ENCODE measurements around the gene BDKRB2. TPM values are rescaled to one million over a fixed set of nuclear protein-coding genes. Genes with fewer than 3 reads are reported as not detected.

The BDKRB2 gene
- polyA plus RNA-seq, 1 donor from 2014 or later: not detected

DNA sequence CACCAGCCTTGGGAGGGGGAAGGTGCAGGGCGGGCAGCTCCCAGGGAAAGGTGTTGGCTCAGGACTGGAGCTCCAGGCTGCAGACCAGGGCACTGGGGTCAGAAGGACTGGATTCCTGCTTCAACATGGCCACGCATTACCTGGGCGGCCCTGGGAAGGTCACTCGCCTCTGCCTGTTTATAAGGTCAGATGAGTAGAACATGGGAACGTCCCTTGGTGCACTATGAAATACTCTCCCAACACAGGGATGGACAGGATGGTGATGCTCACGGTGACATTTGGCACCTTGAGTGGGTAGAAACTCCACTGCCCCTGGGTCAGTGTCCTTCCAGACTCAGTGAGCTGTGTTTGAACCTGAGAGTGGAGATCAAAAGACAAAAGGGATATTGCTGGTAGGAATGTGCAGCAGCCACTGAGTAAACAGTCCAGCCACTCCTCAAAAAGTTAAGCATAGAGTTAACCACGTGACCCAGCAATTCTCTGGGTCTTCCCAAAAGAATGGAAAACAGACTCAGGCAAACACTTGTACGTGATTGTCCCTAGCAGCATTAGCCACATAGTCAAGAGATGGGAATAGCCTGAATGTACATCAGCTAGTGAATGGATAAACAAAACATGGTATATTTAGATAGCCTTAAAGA, 9.1 kb upstream of the BDKRB2 start:
- H3F3A ChIP-seq (ENCODE audit: insufficient read depth, low read length, poor library complexity, severe bottlenecking): no peaks in the 10 kb centered on the region
- no peak overlapping the region for H3K9ac ChIP-seq (ENCODE audit: low read length)
- no peaks in the 10 kb centered on the region for H3K79me2 ChIP-seq (replicated peaks; ENCODE audit: insufficient read depth, low read length)
- no peaks in the 10 kb centered on the region for H3K9me2 ChIP-seq (ENCODE audit: insufficient read depth, low read length)
- H3K36me3 ChIP-seq (ENCODE audit: insufficient read depth, low read length): no peaks in the 10 kb centered on the region
- no peak overlapping the region for H2AFZ ChIP-seq (ENCODE audit: low read depth, low read length)
- TF ChIP-seq RAD21 (conservative IDR thresholded peaks at IDR 0.05): no peak
- no peak for TF ChIP-seq EZH2 (IDR thresholded peaks at IDR 0.05; ENCODE audit: borderline replicate concordance, insufficient read depth, low read length, poor library complexity, severe bottlenecking)
- TF ChIP-seq, protein P1, sequence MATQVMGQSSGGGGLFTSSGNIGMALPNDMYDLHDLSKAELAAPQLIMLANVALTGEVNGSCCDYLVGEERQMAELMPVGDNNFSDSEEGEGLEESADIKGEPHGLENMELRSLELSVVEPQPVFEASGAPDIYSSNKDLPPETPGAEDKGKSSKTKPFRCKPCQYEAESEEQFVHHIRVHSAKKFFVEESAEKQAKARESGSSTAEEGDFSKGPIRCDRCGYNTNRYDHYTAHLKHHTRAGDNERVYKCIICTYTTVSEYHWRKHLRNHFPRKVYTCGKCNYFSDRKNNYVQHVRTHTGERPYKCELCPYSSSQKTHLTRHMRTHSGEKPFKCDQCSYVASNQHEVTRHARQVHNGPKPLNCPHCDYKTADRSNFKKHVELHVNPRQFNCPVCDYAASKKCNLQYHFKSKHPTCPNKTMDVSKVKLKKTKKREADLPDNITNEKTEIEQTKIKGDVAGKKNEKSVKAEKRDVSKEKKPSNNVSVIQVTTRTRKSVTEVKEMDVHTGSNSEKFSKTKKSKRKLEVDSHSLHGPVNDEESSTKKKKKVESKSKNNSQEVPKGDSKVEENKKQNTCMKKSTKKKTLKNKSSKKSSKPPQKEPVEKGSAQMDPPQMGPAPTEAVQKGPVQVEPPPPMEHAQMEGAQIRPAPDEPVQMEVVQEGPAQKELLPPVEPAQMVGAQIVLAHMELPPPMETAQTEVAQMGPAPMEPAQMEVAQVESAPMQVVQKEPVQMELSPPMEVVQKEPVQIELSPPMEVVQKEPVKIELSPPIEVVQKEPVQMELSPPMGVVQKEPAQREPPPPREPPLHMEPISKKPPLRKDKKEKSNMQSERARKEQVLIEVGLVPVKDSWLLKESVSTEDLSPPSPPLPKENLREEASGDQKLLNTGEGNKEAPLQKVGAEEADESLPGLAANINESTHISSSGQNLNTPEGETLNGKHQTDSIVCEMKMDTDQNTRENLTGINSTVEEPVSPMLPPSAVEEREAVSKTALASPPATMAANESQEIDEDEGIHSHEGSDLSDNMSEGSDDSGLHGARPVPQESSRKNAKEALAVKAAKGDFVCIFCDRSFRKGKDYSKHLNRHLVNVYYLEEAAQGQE (IDR thresholded peaks at IDR 0.05; ENCODE audit: borderline replicate concordance): no peak
- no peak for TF ChIP-seq EP300 (conservative IDR thresholded peaks at IDR 0.05; ENCODE audit: poor library complexity, severe bottlenecking)
- no peak for TF ChIP-seq TAF1 (IDR thresholded peaks at IDR 0.05; ENCODE audit: low read depth)
- no peak for TF ChIP-seq SMC3 (conservative IDR thresholded peaks at IDR 0.05; ENCODE audit: poor library complexity)
- no peak for TF ChIP-seq POLR2AphosphoS5 (IDR thresholded peaks at IDR 0.05)
- TF ChIP-seq, protein P2, sequence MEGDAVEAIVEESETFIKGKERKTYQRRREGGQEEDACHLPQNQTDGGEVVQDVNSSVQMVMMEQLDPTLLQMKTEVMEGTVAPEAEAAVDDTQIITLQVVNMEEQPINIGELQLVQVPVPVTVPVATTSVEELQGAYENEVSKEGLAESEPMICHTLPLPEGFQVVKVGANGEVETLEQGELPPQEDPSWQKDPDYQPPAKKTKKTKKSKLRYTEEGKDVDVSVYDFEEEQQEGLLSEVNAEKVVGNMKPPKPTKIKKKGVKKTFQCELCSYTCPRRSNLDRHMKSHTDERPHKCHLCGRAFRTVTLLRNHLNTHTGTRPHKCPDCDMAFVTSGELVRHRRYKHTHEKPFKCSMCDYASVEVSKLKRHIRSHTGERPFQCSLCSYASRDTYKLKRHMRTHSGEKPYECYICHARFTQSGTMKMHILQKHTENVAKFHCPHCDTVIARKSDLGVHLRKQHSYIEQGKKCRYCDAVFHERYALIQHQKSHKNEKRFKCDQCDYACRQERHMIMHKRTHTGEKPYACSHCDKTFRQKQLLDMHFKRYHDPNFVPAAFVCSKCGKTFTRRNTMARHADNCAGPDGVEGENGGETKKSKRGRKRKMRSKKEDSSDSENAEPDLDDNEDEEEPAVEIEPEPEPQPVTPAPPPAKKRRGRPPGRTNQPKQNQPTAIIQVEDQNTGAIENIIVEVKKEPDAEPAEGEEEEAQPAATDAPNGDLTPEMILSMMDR (IDR thresholded peaks at IDR 0.05; ENCODE audit: poor library complexity, severe bottlenecking): no peak
- no peak for TF ChIP-seq MXI1 (conservative IDR thresholded peaks at IDR 0.05; ENCODE audit: poor library complexity, severe bottlenecking)
- no peaks in the 10 kb centered on the region for H3K9me3 ChIP-seq (ENCODE audit: low read length)
- no peak overlapping the region for H3K4me3 ChIP-seq (ENCODE audit: low read length)
- H4K20me1 ChIP-seq (ENCODE audit: insufficient read depth): no peaks in the 10 kb centered on the region
- H3K27me3 ChIP-seq (ENCODE audit: insufficient read depth, low read depth, low read length): no peaks in the 10 kb centered on the region
- no peak overlapping the region for H3K4me2 ChIP-seq (ENCODE audit: low read length)
- H3K27ac ChIP-seq (ENCODE audit: low read length): no peak overlapping the region

DNA sequence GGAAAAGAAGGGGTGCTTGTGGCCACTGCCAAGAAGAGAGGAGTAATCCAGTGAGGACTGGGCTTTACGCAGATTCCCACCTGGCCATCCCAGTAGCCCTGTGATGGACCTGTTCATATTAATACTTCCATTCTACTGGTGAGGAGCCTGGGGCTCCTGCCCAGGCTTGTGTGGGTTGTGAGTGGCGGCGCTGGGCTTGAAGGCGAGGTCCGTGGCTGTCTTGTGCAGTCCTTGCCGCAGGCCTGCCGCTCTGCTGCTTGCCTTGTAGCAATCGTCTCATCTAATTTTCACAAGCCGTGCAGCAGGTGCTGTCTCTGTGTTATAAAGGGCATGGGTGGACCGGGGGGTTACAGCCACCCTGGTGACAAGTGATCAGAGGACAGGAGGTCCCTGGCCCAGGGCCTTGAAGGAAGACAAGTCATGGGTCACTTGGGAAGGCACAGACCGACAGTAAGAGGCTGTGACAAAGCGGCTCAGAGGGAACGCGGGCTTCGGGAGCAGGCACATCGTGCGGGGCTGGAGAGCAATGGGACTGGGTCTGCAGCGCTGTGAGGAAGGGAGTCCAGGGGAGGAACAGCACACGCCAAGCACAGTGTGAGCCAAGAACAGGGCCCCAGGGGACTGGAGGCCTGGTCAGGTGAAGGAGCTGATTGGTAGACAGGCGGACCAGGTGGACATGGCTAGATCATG, 7.3 kb upstream of the BDKRB2 start:
- H3K4me2 ChIP-seq (ENCODE audit: low read length): no peak overlapping the region
- TF ChIP-seq RAD21 (conservative IDR thresholded peaks at IDR 0.05) (no peak), POLR2AphosphoS5 (IDR thresholded peaks at IDR 0.05) (no peak), MXI1 (conservative IDR thresholded peaks at IDR 0.05; ENCODE audit: poor library complexity, severe bottlenecking) (no peak), EP300 (conservative IDR thresholded peaks at IDR 0.05; ENCODE audit: poor library complexity, severe bottlenecking) (no peak), EZH2 (IDR thresholded peaks at IDR 0.05; ENCODE audit: borderline replicate concordance, insufficient read depth, low read length, poor library complexity, severe bottlenecking) (no peak), SMC3 (conservative IDR thresholded peaks at IDR 0.05; ENCODE audit: poor library complexity) (no peak), TAF1 (IDR thresholded peaks at IDR 0.05; ENCODE audit: low read depth) (no peak)
- TF ChIP-seq, protein P2 (IDR thresholded peaks at IDR 0.05; ENCODE audit: poor library complexity, severe bottlenecking): no peak
- TF ChIP-seq, protein P1 (IDR thresholded peaks at IDR 0.05; ENCODE audit: borderline replicate concordance): no peak
- no peaks in the 10 kb centered on the region for H3K9me3 ChIP-seq (ENCODE audit: low read length)
- no peak overlapping the region for H3K27ac ChIP-seq (ENCODE audit: low read length)
- H3F3A ChIP-seq (ENCODE audit: insufficient read depth, low read length, poor library complexity, severe bottlenecking): no peaks in the 10 kb centered on the region
- H3K9ac ChIP-seq (ENCODE audit: low read length): no peak overlapping the region
- no peaks in the 10 kb centered on the region for H3K9me2 ChIP-seq (ENCODE audit: insufficient read depth, low read length)
- no peak overlapping the region for H2AFZ ChIP-seq (ENCODE audit: low read depth, low read length)
- no peak overlapping the region for H3K4me3 ChIP-seq (ENCODE audit: low read length)
- H4K20me1 ChIP-seq (ENCODE audit: insufficient read depth): no peaks in the 10 kb centered on the region
- H3K27me3 ChIP-seq (ENCODE audit: insufficient read depth, low read depth, low read length): no peaks in the 10 kb centered on the region
- no peaks in the 10 kb centered on the region for H3K36me3 ChIP-seq (ENCODE audit: insufficient read depth, low read length)
- no peaks in the 10 kb centered on the region for H3K79me2 ChIP-seq (replicated peaks; ENCODE audit: insufficient read depth, low read length)
